HepG2 (cell line): ENCODE data around the gene CDK10. TPM values are rescaled to one million over a fixed set of nuclear protein-coding genes. Genes with fewer than 3 reads are reported as not detected.
A peak's percentile ranks its signal among the peaks of the same experiment; 100 is the strongest.

Experiments
- AHR ChIP-seq: IDR thresholded peaks from 2 replicates; pipeline ENCODE4 v1.6.1; 2018; ENCODE audit warnings: missing genetic modification reagents, missing compliant biosample characterization
- AKAP8 ChIP-seq: sonication (generic); formaldehyde crosslinking; IDR thresholded peaks from 2 replicates; pipeline ENCODE4 v1.5.1; 2020; ENCODE audit warnings: mild to moderate bottlenecking, missing genetic modification reagents
- FOXA3 ChIP-seq: IDR thresholded peaks from 2 replicates; pipeline ENCODE4 v1.6.1; 2016; ENCODE audit warnings: missing genetic modification reagents, missing compliant biosample characterization
- FOXP1 ChIP-seq, 2 experiments: fragments of 450-650 bp in 1 of 2; IDR thresholded peaks; 2 replicates each; pipeline ENCODE4 v1.6.1; 2017 to 2018; ENCODE audit warnings: antibody characterized with exemption in 1 of 2
- GTF3A ChIP-seq: sonication (generic); formaldehyde crosslinking; conservative IDR thresholded peaks from 2 replicates; pipeline ENCODE4 v1.4.0; 2020; ENCODE audit warnings: mild to moderate bottlenecking, missing genetic modification reagents
- KDM2A ChIP-seq: sonication (generic); formaldehyde crosslinking; IDR thresholded peaks from 2 replicates; pipeline ENCODE4 v1.4.0; 2020; ENCODE audit warnings: low read depth, missing genetic modification reagents, borderline replicate concordance
- MTF1 ChIP-seq: sonication (generic); formaldehyde crosslinking; IDR thresholded peaks from 2 replicates; pipeline ENCODE4 v1.5.0; 2020; ENCODE audit warnings: missing genetic modification reagents
- NFAT5 ChIP-seq: sonication (generic); formaldehyde crosslinking; IDR thresholded peaks from 2 replicates; pipeline ENCODE4 v1.4.0; 2020; ENCODE audit warnings: missing genetic modification reagents
- NKX3-1 ChIP-seq: sonication (generic); formaldehyde crosslinking; IDR thresholded peaks from 2 replicates; pipeline ENCODE4 v1.5.0; 2020; ENCODE audit warnings: missing genetic modification reagents
- NR2F6 ChIP-seq, 2 experiments: IDR thresholded peaks; 2 replicates each; pipeline ENCODE4 v1.6.1; 2016; ENCODE audit warnings: antibody characterized with exemption in 1 of 2, mild to moderate bottlenecking in 1 of 2
- RAD51 ChIP-seq: fragments of 450-650 bp; IDR thresholded peaks from 2 replicates; pipeline ENCODE4 v1.6.1; 2016; ENCODE audit warnings: borderline replicate concordance
- RXRA ChIP-seq: sonication (generic); formaldehyde crosslinking; IDR thresholded peaks from 2 replicates; pipeline ENCODE4 v1.5.1; 2020; ENCODE audit warnings: missing genetic modification reagents
- SAP130 ChIP-seq: IDR thresholded peaks from 2 replicates; pipeline ENCODE4 v1.6.1; 2016; ENCODE audit warnings: low read depth
- THAP11 ChIP-seq: IDR thresholded peaks from 2 replicates; pipeline ENCODE4 v1.6.1; 2016; ENCODE audit warnings: missing biosample characterization, missing genetic modification reagents
- ZFP36L2 ChIP-seq: sonication (generic); formaldehyde crosslinking; IDR thresholded peaks from 2 replicates; pipeline ENCODE4 v1.4.0; 2020; ENCODE audit warnings: missing genetic modification reagents
- ZNF225 ChIP-seq: sonication (generic); formaldehyde crosslinking; IDR thresholded peaks from 2 replicates; pipeline ENCODE4 v1.4.0; 2020; ENCODE audit warnings: mild to moderate bottlenecking, missing genetic modification reagents
- ZNF274 ChIP-seq: sonication (generic); formaldehyde crosslinking; IDR thresholded peaks from 2 replicates; pipeline ENCODE4 v1.5.1; 2020; ENCODE audit warnings: mild to moderate bottlenecking, missing genetic modification reagents
- ZNF367 ChIP-seq: sonication (generic); formaldehyde crosslinking; IDR thresholded peaks from 2 replicates; pipeline ENCODE4 v1.4.0; 2020; ENCODE audit warnings: missing genetic modification reagents, borderline replicate concordance
- ZNF501 ChIP-seq: sonication (generic); formaldehyde crosslinking; IDR thresholded peaks from 2 replicates; pipeline ENCODE4 v1.5.1; 2020; ENCODE audit warnings: mild to moderate bottlenecking, moderate library complexity, missing genetic modification reagents
- ZNF646 ChIP-seq: sonication (generic); formaldehyde crosslinking; IDR thresholded peaks from 2 replicates; pipeline ENCODE4 v1.9.0; 2021; ENCODE audit warnings: mild to moderate bottlenecking, missing genetic modification reagents
- ZNF777 ChIP-seq: sonication (generic); formaldehyde crosslinking; IDR thresholded peaks from 2 replicates; pipeline ENCODE4 v1.4.0; 2020; ENCODE audit warnings: missing genetic modification reagents
- polyA plus RNA-seq, 8 experiments: library from polyadenylated mRNA; depleted of rRNA in 3 of 8; stranded (reverse) in 7 of 8; unstranded in 1 of 8; fragments of >200 nt; fragmentation: Illumina TruSeq in 4 of 8; extraction: Trizol in 4 of 8; gene quantifications; 2 replicates each; pipeline versions ENCODE4 v1.2.1 to v1.2.3, GENCODE V29; 2011 to 2016; ENCODE audit warnings: low read depth in 4 of 8, missing spikeins in 1 of 8, mixed read lengths in 1 of 8; ENCODE audit not compliant: insufficient read depth in 1 of 8
- total RNA-seq, 5 experiments: library from RNA; depleted of rRNA; stranded (reverse); fragments of >200 nt; fragmentation: Illumina TruSeq; extraction: Trizol; gene quantifications; 2 replicates each; pipeline ENCODE4 v1.2.3, GENCODE V29; 2016; ENCODE audit warnings: low read depth in 1 of 5

The CDK10 gene
- total and polyA plus RNA-seq, 2 of the 13 experiments (the other 11 are each of a cell fraction or from before 2014, with no cell fraction given): 2.5 to 3.9 TPM

- no peak for TF ChIP-seq ZFP36L2
- TF ChIP-seq ZNF777: no peak
- peak; percentile 8; the same call in 1 of the 2 replicates for TF ChIP-seq KDM2A (CRISPR knock-in tag)
- no peak for TF ChIP-seq FOXP1 (IDR thresholded peaks at IDR 0.05)
- TF ChIP-seq FOXP1 (CRISPR knock-in tag; IDR thresholded peaks at IDR 0.05): no peak
- no peak for TF ChIP-seq ZNF225 (CRISPR knock-in tag)
- TF ChIP-seq NFAT5 (CRISPR knock-in tag): no peak
- no peak for TF ChIP-seq ZNF646 (CRISPR knock-in tag)
- TF ChIP-seq ZNF367 (CRISPR knock-in tag): no peak
- no peak for TF ChIP-seq AKAP8 (CRISPR knock-in tag)
- TF ChIP-seq RXRA: peak; percentile 94
- peak; percentile 61 for TF ChIP-seq NR2F6 (IDR thresholded peaks at IDR 0.05)
- TF ChIP-seq NR2F6 (CRISPR knock-in tag; IDR thresholded peaks at IDR 0.05): peak; percentile 81
- no peak for TF ChIP-seq NKX3-1 (CRISPR knock-in tag)
- peak; percentile 37; the same call in 1 of the 2 replicates for TF ChIP-seq ZNF274 (CRISPR knock-in tag)
- no peak for TF ChIP-seq GTF3A (CRISPR knock-in tag)
- no peak for TF ChIP-seq AHR (CRISPR knock-in tag)
- no peak for TF ChIP-seq MTF1 (CRISPR knock-in tag)
- TF ChIP-seq SAP130 (CRISPR knock-in tag): peak; percentile 49
- TF ChIP-seq FOXA3 (CRISPR knock-in tag): no peak
- TF ChIP-seq ZNF501: 0 out of 2 replicates have a peak, but pooled peaks have one; percentile 33
- no peak for TF ChIP-seq RAD51
- no peak for TF ChIP-seq THAP11
These were observed 5.6 kb downstream of the CDK10 start (continued) for GRCh38 chr16:89691986-89692569.
